Astrocyte of the cerebellum (primary cell): Measurements from ENCODE around the gene DNAJC28.
"Not testable (repeated sequence)": the region's sequence is repeated elsewhere in the genome, so short reads cannot be mapped to it uniquely, and the experiment has no call there.

ENCODE experiments used
- DNase-seq: peaks from one replicate; pipeline ENCODE4 v3.0.0-alpha.2; 2011; ENCODE audit warnings: low read depth
- H3K4me3 ChIP-seq: 2 replicates; pipeline ENCODE4 v1.5.1; 2011; ENCODE audit warnings: mild to moderate bottlenecking, low read depth, low read length, moderate library complexity
- in situ Hi-C: cut with HindIII; loops from 2 replicates; pipeline ENCODE4 v1.10.0; 2017; ENCODE audit warnings: low sequenced_read_pairs
- TF ChIP-seq, protein P1 (sequence below): IDR thresholded peaks from 2 replicates; pipeline ENCODE4 v1.5.1; 2012; ENCODE audit warnings: low read length, low read depth, moderate library complexity, mild to moderate bottlenecking; ENCODE audit errors: missing control alignments

Gene DNAJC28

DNA sequence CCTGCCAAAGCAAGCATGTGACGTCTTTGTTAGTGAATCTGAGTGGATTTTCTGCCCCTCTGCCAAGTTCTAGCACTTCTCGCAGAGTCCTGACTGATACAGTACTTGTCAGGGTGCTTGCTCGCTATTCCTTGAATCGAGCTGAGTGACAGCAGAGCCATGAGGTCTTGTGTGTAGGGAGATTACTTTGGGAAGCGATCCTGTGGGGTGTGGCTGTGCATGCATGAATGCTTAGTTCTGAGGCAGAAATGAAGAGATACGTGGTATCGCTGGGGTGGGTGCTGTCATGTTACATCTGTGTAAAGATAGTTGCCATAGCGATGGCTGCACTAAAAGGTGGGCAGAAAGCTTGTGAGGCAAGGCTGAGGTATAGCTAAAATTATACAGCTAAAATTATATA, 19.3 kb upstream of the DNAJC28 start:
- H3K4me3 ChIP-seq: no peak overlapping the region
- in situ Hi-C loops: no loop called here
- TF ChIP-seq, protein P1, sequence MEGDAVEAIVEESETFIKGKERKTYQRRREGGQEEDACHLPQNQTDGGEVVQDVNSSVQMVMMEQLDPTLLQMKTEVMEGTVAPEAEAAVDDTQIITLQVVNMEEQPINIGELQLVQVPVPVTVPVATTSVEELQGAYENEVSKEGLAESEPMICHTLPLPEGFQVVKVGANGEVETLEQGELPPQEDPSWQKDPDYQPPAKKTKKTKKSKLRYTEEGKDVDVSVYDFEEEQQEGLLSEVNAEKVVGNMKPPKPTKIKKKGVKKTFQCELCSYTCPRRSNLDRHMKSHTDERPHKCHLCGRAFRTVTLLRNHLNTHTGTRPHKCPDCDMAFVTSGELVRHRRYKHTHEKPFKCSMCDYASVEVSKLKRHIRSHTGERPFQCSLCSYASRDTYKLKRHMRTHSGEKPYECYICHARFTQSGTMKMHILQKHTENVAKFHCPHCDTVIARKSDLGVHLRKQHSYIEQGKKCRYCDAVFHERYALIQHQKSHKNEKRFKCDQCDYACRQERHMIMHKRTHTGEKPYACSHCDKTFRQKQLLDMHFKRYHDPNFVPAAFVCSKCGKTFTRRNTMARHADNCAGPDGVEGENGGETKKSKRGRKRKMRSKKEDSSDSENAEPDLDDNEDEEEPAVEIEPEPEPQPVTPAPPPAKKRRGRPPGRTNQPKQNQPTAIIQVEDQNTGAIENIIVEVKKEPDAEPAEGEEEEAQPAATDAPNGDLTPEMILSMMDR: no peak
- no peak for DNase-seq

DNA sequence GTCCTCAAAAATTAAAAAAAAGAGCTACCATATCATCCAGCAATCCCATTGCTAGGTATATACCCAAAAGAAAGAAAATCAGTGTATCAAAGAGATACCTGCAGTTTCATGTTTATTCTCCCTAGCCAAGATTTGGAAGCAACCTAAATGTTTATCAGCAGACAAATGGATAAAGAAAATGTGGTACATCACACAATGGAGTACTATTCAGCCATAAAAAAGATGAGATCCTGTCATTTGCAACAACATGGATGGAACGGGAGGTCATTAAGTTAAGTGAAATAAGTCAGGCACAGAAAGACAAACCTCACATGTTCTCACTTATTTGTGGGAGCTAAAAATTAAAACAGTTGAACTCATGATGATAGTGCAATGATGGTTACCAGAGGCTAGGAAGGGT, 15.5 kb upstream of the DNAJC28 start:
- H3K4me3 ChIP-seq, in situ Hi-C loops, DNase-seq: not testable (repeated sequence)

GRCh38 chr21:33505833-33506232, 14.3 kb upstream of the DNAJC28 start:
- no peak for DNase-seq
- no peak overlapping the region for H3K4me3 ChIP-seq
- TF ChIP-seq, protein P1: no peak
- in situ Hi-C loops: no loop called here

- TF ChIP-seq, protein P1: no peak
- no peak overlapping the region for H3K4me3 ChIP-seq
- in situ Hi-C loops: no loop called here
- no peak for DNase-seq
These were observed 4.8 kb upstream of the DNAJC28 start for GRCh38 chr21:33496345-33496744.

- TF ChIP-seq, protein P1: no peak
- no peak overlapping the region for H3K4me3 ChIP-seq
- DNase-seq: no peak
- in situ Hi-C loops: no loop called here
These were observed 4.2 kb upstream of the DNAJC28 start for GRCh38 chr21:33495743-33496142.

- in situ Hi-C loops: no loop called here
- no peak overlapping the region for H3K4me3 ChIP-seq
- no peak for DNase-seq
- TF ChIP-seq, protein P1: no peak
These were observed 2.2 kb upstream of the DNAJC28 start for GRCh38 chr21:33493756-33494155.

DNA sequence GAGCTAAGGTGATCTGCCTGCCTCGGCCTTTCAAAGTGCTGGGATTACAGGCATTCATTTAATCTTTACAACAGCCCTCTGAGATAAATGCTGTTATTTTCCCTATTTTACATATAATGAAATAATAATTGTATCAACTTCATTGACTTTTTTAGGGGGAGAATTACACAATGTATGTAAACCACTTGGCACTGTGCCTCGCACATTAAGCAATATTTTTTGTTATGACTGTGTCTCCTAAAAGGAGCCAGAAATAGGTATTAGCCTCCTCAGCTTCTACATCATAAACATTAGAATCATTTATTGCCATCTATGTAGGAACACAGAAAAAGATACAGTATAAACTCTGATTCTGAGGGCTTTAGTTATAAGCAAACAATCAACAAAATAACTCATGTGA, 1.1 kb upstream of the DNAJC28 start:
- TF ChIP-seq, protein P1: no peak
- no peak overlapping the region for H3K4me3 ChIP-seq
- in situ Hi-C loops: no loop called here
- no peak for DNase-seq
